Lung (tissue), 16 donors: ENCODE data around the gene WDR19. TPM values are rescaled to one million over a fixed set of nuclear protein-coding genes. Genes with fewer than 3 reads are reported as not detected.
A peak's percentile ranks its signal among the peaks of the same experiment; 100 is the strongest.
"Not testable (repeated sequence)": the region's sequence is repeated elsewhere in the genome, so short reads cannot be mapped to it uniquely, and the experiment has no call there.

Experiments used
- ATAC-seq: fragments of 200-7000 bp; cut with Tn5 transposase; one replicate; pipeline ENCODE4 v1.9.1; 2020; ENCODE audit warnings: moderate number of reproducible peaks; ENCODE audit not compliant: insufficient read depth, low FRiP score
- DNase-seq, 3 donors: peaks; one replicate each; pipeline ENCODE4 v3.0.0-alpha.2; 2013 to 2017
- H3K27ac ChIP-seq, 2 donors: one replicate each; pipeline ENCODE4 v1.5.1; 2013; ENCODE audit warnings: mild to moderate bottlenecking in 2 of 2, moderate library complexity in 2 of 2, control low read depth in 1 of 2, inconsistent platforms in 1 of 2, low read depth in 1 of 2, low read length in 1 of 2
- H3K27me3 ChIP-seq, 3 donors: one replicate each; pipeline ENCODE4 v1.5.1; 2013; ENCODE audit warnings: low read length in 2 of 3; ENCODE audit not compliant: control insufficient read depth in 3 of 3, insufficient read depth in 3 of 3
- H3K36me3 ChIP-seq, 4 donors: one replicate each; pipeline ENCODE4 v1.5.1; 2013; ENCODE audit warnings: low read length in 4 of 4, mild to moderate bottlenecking in 1 of 4, moderate library complexity in 1 of 4; ENCODE audit not compliant: control insufficient read depth in 4 of 4, insufficient read depth in 4 of 4
- H3K4me1 ChIP-seq, 5 donors: one replicate each; pipeline ENCODE4 v1.5.1; 2013; ENCODE audit warnings: low read length in 5 of 5, mild to moderate bottlenecking in 2 of 5, moderate library complexity in 1 of 5; ENCODE audit not compliant: control insufficient read depth in 5 of 5, insufficient read depth in 5 of 5
- H3K4me3 ChIP-seq: one replicate; pipeline ENCODE4 v1.5.1; 2013; ENCODE audit warnings: mild to moderate bottlenecking, control low read depth, moderate library complexity
- H3K9ac ChIP-seq, 2 donors: one replicate each; pipeline ENCODE4 v1.5.1; 2013; ENCODE audit warnings: low read length in 2 of 2, control low read depth in 1 of 2; ENCODE audit not compliant: insufficient read depth in 1 of 2
- H3K9me3 ChIP-seq, 4 donors: one replicate each; pipeline ENCODE4 v1.5.1; 2013; ENCODE audit warnings: low read length in 3 of 4, mild to moderate bottlenecking in 1 of 4, moderate library complexity in 1 of 4; ENCODE audit not compliant: control insufficient read depth in 4 of 4, insufficient read depth in 3 of 4
- CTCF ChIP-seq: IDR thresholded peaks from 2 replicates; pipeline ENCODE4 v1.5.1; 2012; ENCODE audit warnings: mild to moderate bottlenecking; ENCODE audit errors: control extremely low read depth, extremely low read depth
- WGBS, 2 donors: extraction: QIAGEN DNeasy Blood & Tissue Kit; methylation state at CpG; one replicate each; pipeline ENCODE4 v1.1.7; 2013; 5-methylcytosine and 5-hydroxymethylcytosine counted together
- long read RNA-seq, 5 donors: transcript quantifications; one replicate each; lab custom pipeline, GENCODE V29; 2026
- polyA plus RNA-seq, 2 donors: library from polyadenylated mRNA; stranded (reverse); fragments of 200-250 nt; gene quantifications; one replicate each; pipeline ENCODE4 v1.2.1, GENCODE V29; 2013
- total RNA-seq, 2 donors: library from RNA; depleted of rRNA in 1 of 2; stranded (reverse); fragments of >200 nt in 1 of 2; gene quantifications; one replicate each; pipeline ENCODE4 v1.2.1, GENCODE V29; 2014 to 2021
- donor health status: control.
- donor health status: control.
- donor health status: Bipolar disorder and iron deficiency.
- donor health status: healthy.
- donor health status: DM: yes; HTN: yes; CAD: no.

WDR19 gene
- total RNA-seq (10 to 100 TPM; 37.3 to 75.4 TPM), polyA plus RNA-seq (10 to 100 TPM; 14.4 to 43.8 TPM)
- long read RNA-seq, donor 1, full-length matches to known transcripts = 7 of 19 reads
- long read RNA-seq, donor 1, partial matches to known transcripts = 12 of 19 reads
- long read RNA-seq, donor 1, other reads (novel, unspliced or antisense) = 0 of 19 reads
- long read RNA-seq, donor 2, partial matches to known transcripts = 0 of 2 reads
- long read RNA-seq, donor 2, other reads (novel, unspliced or antisense) = 0 of 2 reads
- long read RNA-seq, donor 3, full-length matches to known transcripts = 5 of 5 reads
- long read RNA-seq, donor 3, partial matches to known transcripts = 0 of 5 reads
- long read RNA-seq, donor 3, other reads (novel, unspliced or antisense) = 0 of 5 reads
- long read RNA-seq, donor 4, partial matches to known transcripts = 0 of 1 reads
- long read RNA-seq, donor 4, other reads (novel, unspliced or antisense) = 0 of 1 reads
- long read RNA-seq, donor 5 = 0 reads

GRCh38 chr4:39181905-39182638 is at the start of gene WDR19:
WDR19 (plus strand) TSS chr4:39182529; CDS start chr4:39182558, 29 bp downstream.
- Histone ChIP-seq H3K9ac (peak within 1 kb of the TSS; percentile 74 to 91), H3K36me3 (peaks cover 0 to 4% (median 2%) of the 10 kb centered on the region in 4 donors), H3K9me3 (no peaks in the 10 kb centered on the region), H3K27me3 (no peaks in the 10 kb centered on the region), H3K4me1 (peaks cover 0 to 6% (median 0%) of the 10 kb centered on the region in 5 donors), H3K27ac (peak within 1 kb of the TSS; percentile 64 to 72), H3K4me3 (peak within 1 kb of the TSS; percentile 61)
- peak; percentile 48 for TF ChIP-seq CTCF
- DNase-seq = peak; percentile 99 to 100 (median 100)
- 0% methylated on average over 48 of the region's 48 CpGs for WGBS, 2 donors
- ATAC-seq = peak; percentile 100

- DNase-seq = no peak
- Histone ChIP-seq H3K36me3 (no peaks in the 10 kb centered on the region), H3K27me3 (no peaks in the 10 kb centered on the region), H3K9ac (no peak overlapping the region), H3K27ac (no peak overlapping the region), H3K4me3 (no peak overlapping the region), H3K9me3 (no peaks in the 10 kb centered on the region), H3K4me1 (no peaks in the 10 kb centered on the region)
- TF ChIP-seq CTCF = no peak
- ATAC-seq = no peak
- 98% methylated on average over 3 of the region's 3 CpGs for WGBS, 2 donors
These were observed 48.7 kb upstream of the WDR19 start for GRCh38 chr4:39133623-39134022.

- no peak overlapping the region for H3K4me3 ChIP-seq
- H3K27me3 ChIP-seq = no peaks in the 10 kb centered on the region
- H3K4me1 ChIP-seq = no peaks in the 10 kb centered on the region
- no peaks in the 10 kb centered on the region for H3K36me3 ChIP-seq
- ATAC-seq (no peak), DNase-seq (no peak)
- no peak for TF ChIP-seq CTCF
- peak overlapping the region in 1 of 2 donors; percentile 51 for H3K9ac ChIP-seq
- H3K9me3 ChIP-seq = no peaks in the 10 kb centered on the region
- WGBS, 2 donors = 51 to 77% methylated on average over 2 of the region's 2 CpGs
- no peak overlapping the region for H3K27ac ChIP-seq
These were observed 47.5 kb upstream of the WDR19 start for GRCh38 chr4:39134683-39135306.

- not testable (repeated sequence) for H3K27ac ChIP-seq, H3K27me3 ChIP-seq, DNase-seq, ATAC-seq, H3K9me3 ChIP-seq, H3K4me3 ChIP-seq, H3K36me3 ChIP-seq, H3K4me1 ChIP-seq, H3K9ac ChIP-seq
- WGBS, 2 donors = 67 to 81% methylated on average over 3 of the region's 3 CpGs
These were observed 44.1 kb upstream of the WDR19 start for GRCh38 chr4:39138227-39138626.
